Adrenal gland (tissue), 12 donors: Measurements from ENCODE around the gene ARF6. TPM values are rescaled to one million over a fixed set of nuclear protein-coding genes. Genes with fewer than 3 reads are reported as not detected.
A peak's percentile ranks its signal among the peaks of the same experiment; 100 is the strongest.

Source experiments
- DNase-seq, 7 donors: peaks; one replicate each; pipeline ENCODE4 v3.0.0-alpha.2; 2019 to 2020
- H3K27ac ChIP-seq, 5 donors: fragments of 200-600 bp; sonication (generic) in 4 of 5; 1 replicate in 3 of 5; 2 replicates in 2 of 5; pipeline versions ENCODE4 v1.5.1 to v1.8.0; 2016 to 2020; ENCODE audit warnings: mild to moderate bottlenecking in 1 of 5
- H3K27me3 ChIP-seq: fragments of 200-600 bp; 2 replicates; pipeline ENCODE4 v1.8.0; 2021
- H3K36me3 ChIP-seq, 2 donors: fragments of 200-600 bp; replicated peaks in 1 of 2; 1 replicate in 1 of 2; 2 replicates in 1 of 2; pipeline versions ENCODE4 v1.5.1 to v1.8.0; 2018 to 2022
- H3K4me1 ChIP-seq, 2 donors: fragments of 200-600 bp; replicated peaks in 1 of 2; 1 replicate in 1 of 2; 2 replicates in 1 of 2; pipeline versions ENCODE4 v1.5.1 to v1.8.0; 2018 to 2021
- H3K4me3 ChIP-seq, 4 donors: fragments of 200-600 bp; sonication (generic) in 3 of 4; one replicate each; pipeline ENCODE4 v1.5.1; 2016 to 2018
- H3K9me3 ChIP-seq, 3 donors: fragments of 200-600 bp; sonication (generic) in 1 of 3; replicated peaks in 1 of 3; 1 replicate in 2 of 3; 2 replicates in 1 of 3; pipeline versions ENCODE4 v1.5.1 to v1.8.0; 2016 to 2021
- CTCF ChIP-seq, 6 experiments: fragments of 450-650 bp in 4 of 6; fragments of 200-600 bp in 2 of 6; sonication (generic) in 1 of 6; IDR thresholded peaks; 1 replicate in 5 of 6; 2 replicates in 1 of 6; pipeline versions ENCODE4 v1.5.1 to v1.8.0; 2016 to 2021; ENCODE audit warnings: antibody characterized with exemption in 6 of 6, mild to moderate bottlenecking in 2 of 6, moderate library complexity in 1 of 6
- POLR2A ChIP-seq, 2 donors: fragments of 450-650 bp; IDR thresholded peaks; one replicate each; pipeline ENCODE4 v1.6.1; 2017; ENCODE audit warnings: antibody characterized with exemption in 2 of 2, mild to moderate bottlenecking in 2 of 2, moderate library complexity in 1 of 2
- whole genome bisulfite sequencing, 4 donors: extraction: QIAGEN DNeasy Blood & Tissue Kit in 2 of 4; methylation state at CpG; one replicate each; pipeline versions ENCODE4 v1.1.5 to v1.1.7; 2013 to 2017; 5-methylcytosine and 5-hydroxymethylcytosine counted together
- intact Hi-C, 2 donors: fragments of 100-400 bp; cut with DNase I; formaldehyde crosslinking; loops; one replicate each; pipeline versions ENCODE4 v1.14.1 to v1.15.0; 2022 to 2023
- polyA plus RNA-seq, 3 donors: library from polyadenylated mRNA; stranded (reverse); fragments of 200-250 nt in 2 of 3; fragments of 350-450 nt in 1 of 3; fragmentation: Illumina TruSeq in 1 of 3; extraction: RNeasy Lipid Tissue Mini Kit (QIAGEN cat#74804) in 1 of 3; gene quantifications; one replicate each; pipeline ENCODE4 v1.2.3, GENCODE V29; 2013 to 2014
- total RNA-seq, 9 donors: library from RNA; depleted of rRNA in 4 of 9; stranded (reverse); fragments of >200 nt in 4 of 9; fragments of 120-200 nt in 1 of 9; fragmentation: NEBNext Ultra II Directional in 1 of 9; extraction: Animal tissue kit (Norgen Biotek cat#: 25700) in 1 of 9; gene quantifications; one replicate each; pipeline versions ENCODE4 v1.1.0 to v1.2.4, GENCODE V29; 2013 to 2023
- donor health status: healthy with polysubstance abuse.
- donor health status: Bipolar disorder and iron deficiency.
- donor health status: DM: yes; HTN: yes; CAD: no.
- donor health status: DM: no; HTN: no; CAD: no.
- donor health status: DM: no; HTN: no; CAD: no.
- donor health status: DM: yes; HTN: yes; CAD: no.

ARF6 gene
- total and polyA plus RNA-seq, 12 donors = 13.6 to 65.8 (median 47.6) TPM

- TF ChIP-seq POLR2A (IDR thresholded peaks at IDR 0.05) (no peak), CTCF (IDR thresholded peaks at IDR 0.05) (no peak)
- Histone ChIP-seq H3K27me3 (no peaks in the 10 kb centered on the region), H3K36me3 (no peaks in the 10 kb centered on the region), H3K27ac (no peak overlapping the region), H3K9me3 (no peaks in the 10 kb centered on the region), H3K4me3 (no peak overlapping the region), H3K4me1 (no peaks in the 10 kb centered on the region)
- no peak for DNase-seq
- WGBS, 4 donors = 76 to 90% (median 85%) methylated on average over 4 of the region's 4 CpGs
- intact Hi-C loops = loop anchor here (5.0 to 10.0 kb wide), 2 partner anchors 223 to 226 kb away; no protein-coding TSS in a partner anchor
These were observed 11.4 kb upstream of the ARF6 start for GRCh38 chr14:49881350-49882001.

- DNase-seq = peak in 1 of 7 donors; percentile 5
- H3K27me3 ChIP-seq = no peaks in the 10 kb centered on the region
- no peak for TF ChIP-seq POLR2A (IDR thresholded peaks at IDR 0.05)
- no peak for TF ChIP-seq CTCF (IDR thresholded peaks at IDR 0.05)
- no peak overlapping the region for H3K27ac ChIP-seq
- no peaks in the 10 kb centered on the region for H3K4me1 ChIP-seq
- H3K4me3 ChIP-seq = no peak overlapping the region
- H3K9me3 ChIP-seq = no peaks in the 10 kb centered on the region
- intact Hi-C loops = loop anchor here (5.0 to 10.0 kb wide), 2 partner anchors 222 to 224 kb away; no protein-coding TSS in a partner anchor
- WGBS, 4 donors = 86 to 91% (median 90%) methylated on average over 18 of the region's 18 CpGs
- H3K36me3 ChIP-seq = no peaks in the 10 kb centered on the region
These were observed 9.8 kb upstream of the ARF6 start for GRCh38 chr14:49882826-49883694.

- H3K27ac ChIP-seq = no peak overlapping the region
- WGBS, 4 donors = 89 to 94% (median 92%) methylated on average over 12 of the region's 12 CpGs
- TF ChIP-seq CTCF (IDR thresholded peaks at IDR 0.05) (no peak), POLR2A (IDR thresholded peaks at IDR 0.05) (no peak)
- intact Hi-C loops = loop anchor here in 1 of 2 donors (10.0 kb wide), 1 partner anchor 218 kb away; no protein-coding TSS in a partner anchor
- no peaks in the 10 kb centered on the region for H3K27me3 ChIP-seq
- no peaks in the 10 kb centered on the region for H3K36me3 ChIP-seq
- no peak overlapping the region for H3K4me3 ChIP-seq
- no peaks in the 10 kb centered on the region for H3K9me3 ChIP-seq
- peaks cover 0 to under 1% of the 10 kb centered on the region in 2 donors for H3K4me1 ChIP-seq
- DNase-seq = no peak
These were observed 6.4 kb upstream of the ARF6 start for GRCh38 chr14:49886523-49886922.

- no peaks in the 10 kb centered on the region for H3K36me3 ChIP-seq
- TF ChIP-seq CTCF (IDR thresholded peaks at IDR 0.05) = no peak
- TF ChIP-seq POLR2A (IDR thresholded peaks at IDR 0.05) = no peak
- DNase-seq = no peak
- peaks cover 4 to 8% of the 10 kb centered on the region in 2 donors for H3K4me1 ChIP-seq
- no peak overlapping the region for H3K4me3 ChIP-seq
- H3K27ac ChIP-seq = no peak overlapping the region
- no peaks in the 10 kb centered on the region for H3K9me3 ChIP-seq
- no peaks in the 10 kb centered on the region for H3K27me3 ChIP-seq
- WGBS, 4 donors = 69 to 74% (median 73%) methylated on average over 2 of the region's 2 CpGs
- intact Hi-C loops = loop anchor here in 1 of 2 donors (10.0 kb wide), 1 partner anchor 217 kb away; no protein-coding TSS in a partner anchor
These were observed 4.6 kb upstream of the ARF6 start for GRCh38 chr14:49888293-49888692.
